Mesodermal cell (in vitro differentiated cells): ENCODE results near the gene FMN1.
"Not testable (repeated sequence)": the region's sequence is repeated elsewhere in the genome, so short reads cannot be mapped to it uniquely, and the experiment has no call there.

Experiments used
- H3K27ac ChIP-seq: 2 replicates; pipeline ENCODE4 v1.7.0; 2013; ENCODE audit warnings: mild to moderate bottlenecking, low read depth, low read length, moderate library complexity; ENCODE audit not compliant: severe bottlenecking
- H3K36me3 ChIP-seq: 2 replicates; pipeline ENCODE4 v1.7.1; 2013; ENCODE audit warnings: mild to moderate bottlenecking, low read length, moderate library complexity; ENCODE audit not compliant: control insufficient read depth, insufficient read depth
- H3K4me1 ChIP-seq: one replicate; pipeline ENCODE4 v1.7.1; 2013; ENCODE audit warnings: mild to moderate bottlenecking, low read length; ENCODE audit not compliant: insufficient read depth, control insufficient read depth, poor library complexity, severe bottlenecking
- H3K4me3 ChIP-seq: 2 replicates; pipeline ENCODE4 v1.7.0; 2013; ENCODE audit warnings: low read length, control low read depth, mild to moderate bottlenecking; ENCODE audit not compliant: insufficient read depth, poor library complexity, severe bottlenecking; ENCODE audit errors: extremely low read depth
- H3K9me3 ChIP-seq: 2 replicates; pipeline ENCODE4 v1.7.1; 2013; ENCODE audit warnings: mild to moderate bottlenecking, low read length, moderate library complexity; ENCODE audit not compliant: control insufficient read depth
- WGBS, 2 experiments: methylation state at CpG; one replicate each; pipeline ENCODE4 v1.1.5; 2013; ENCODE audit warnings: missing lambda C conversion rate in 2 of 2; ENCODE audit not compliant: insufficient coverage in 2 of 2; 5-methylcytosine and 5-hydroxymethylcytosine counted together

FMN1 gene

GRCh38 chr15:32846671-32847070, 347.8 kb downstream of the FMN1 start:
- not testable (repeated sequence) for H3K27ac ChIP-seq, H3K9me3 ChIP-seq, H3K4me1 ChIP-seq, H3K4me3 ChIP-seq, H3K36me3 ChIP-seq
- WGBS, 2 experiments = no CpG with 5 or more reads among the region's 2 CpGs

DNA sequence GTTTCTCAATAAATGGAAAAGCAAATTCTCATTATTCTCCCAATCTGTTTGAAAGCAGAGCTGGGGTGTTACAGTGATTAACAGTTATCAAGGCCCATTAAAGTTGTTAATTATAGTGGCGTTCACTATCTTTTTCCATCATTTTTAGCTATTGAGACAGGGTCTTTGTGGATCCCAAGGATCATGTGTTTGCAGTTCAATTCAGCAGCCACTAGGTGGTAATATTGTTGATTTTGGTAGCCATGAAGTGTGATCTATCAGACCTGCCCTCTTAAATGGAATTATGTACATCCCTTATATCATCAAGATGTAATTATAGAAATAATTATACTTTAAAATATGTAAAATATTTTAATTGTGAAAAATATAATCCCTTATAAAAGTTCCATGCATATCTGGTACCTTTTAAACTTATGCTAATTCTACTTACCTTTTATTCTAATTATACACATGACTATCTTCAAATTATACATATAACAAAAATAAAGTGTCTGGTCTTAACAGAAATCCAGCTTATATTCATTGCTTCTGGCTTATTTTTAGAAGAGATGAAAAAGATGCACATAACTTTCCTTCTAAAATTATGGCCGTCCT, 350.3 kb downstream of the FMN1 start:
- no peaks in the 10 kb centered on the region for H3K9me3 ChIP-seq
- H3K4me1 ChIP-seq = peaks cover 10% of the 10 kb centered on the region
- no CpG with 5 or more reads among the region's 2 CpGs for WGBS, 2 experiments
- no peaks in the 10 kb centered on the region for H3K36me3 ChIP-seq
- no peak overlapping the region for H3K4me3 ChIP-seq
- H3K27ac ChIP-seq = no peak overlapping the region

DNA sequence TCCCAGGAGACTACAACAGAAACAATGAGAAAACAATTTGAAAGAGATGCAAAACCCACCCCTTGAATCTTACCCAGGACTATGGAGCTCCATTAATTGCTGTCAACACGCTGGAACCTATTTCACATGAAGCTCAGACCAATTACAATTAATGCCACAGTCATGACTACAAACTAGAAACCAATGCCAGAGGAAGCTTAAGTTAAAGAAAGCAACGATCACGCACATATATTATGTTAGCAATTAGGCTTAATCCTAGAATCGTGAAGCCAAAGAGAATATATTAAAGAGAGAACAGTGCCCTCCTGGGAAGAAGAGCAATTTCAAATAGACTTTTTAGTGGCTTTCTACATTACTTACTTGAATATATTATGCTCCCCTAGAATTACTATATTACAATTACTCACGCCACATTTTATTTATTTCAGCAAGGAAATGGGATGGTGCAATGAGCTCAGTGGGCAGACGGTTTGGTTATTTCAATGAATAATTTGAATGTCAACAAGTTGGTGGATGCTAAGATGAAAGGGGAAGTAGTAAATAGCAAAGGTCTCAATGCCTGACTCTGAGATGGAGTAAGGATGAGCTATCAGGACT, 351.2 kb downstream of the FMN1 start:
- Histone ChIP-seq H3K36me3 (no peaks in the 10 kb centered on the region), H3K4me1 (peaks cover 17% of the 10 kb centered on the region), H3K4me3 (no peak overlapping the region), H3K9me3 (no peaks in the 10 kb centered on the region), H3K27ac (no peak overlapping the region)
- WGBS, 2 experiments = 83 to 92% methylated on average over 2 of the region's 6 CpGs

DNA sequence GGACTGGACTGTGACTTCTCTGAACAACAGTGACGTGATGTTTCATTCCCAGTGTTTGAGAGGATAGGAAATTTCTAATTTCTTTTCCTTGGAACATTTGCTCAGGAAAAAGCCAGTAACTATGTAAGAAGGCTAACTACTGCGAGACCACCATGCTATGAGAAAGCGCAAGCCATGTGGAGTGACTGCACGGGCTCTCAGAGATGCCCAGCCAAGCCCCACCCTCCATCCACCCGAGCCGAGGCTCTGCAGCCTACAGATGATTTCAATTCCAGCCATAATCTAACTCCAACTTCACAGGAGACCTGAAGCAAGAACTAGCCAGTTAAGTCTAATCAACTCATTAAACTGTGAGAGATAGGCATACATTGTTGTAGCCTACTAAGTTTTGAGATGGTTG, 352.4 kb downstream of the FMN1 start:
- Histone ChIP-seq H3K9me3 (no peaks in the 10 kb centered on the region), H3K27ac (no peak overlapping the region)
- 90 to 96% methylated on average over 2 to 5 of the region's 6 CpGs for WGBS, 2 experiments

GRCh38 chr15:32840507-32841245, 353.8 kb downstream of the FMN1 start:
- Histone ChIP-seq H3K36me3 (no peaks in the 10 kb centered on the region), H3K4me1 (peaks cover 24% of the 10 kb centered on the region), H3K4me3 (no peak overlapping the region), H3K9me3 (no peaks in the 10 kb centered on the region), H3K27ac (no peak overlapping the region)
- WGBS, 2 experiments = 83 to 95% methylated on average over 3 to 5 of the region's 6 CpGs

More for the DNA sequence above, 352.4 kb downstream of the FMN1 start:
- no peak overlapping the region for H3K4me3 ChIP-seq
- H3K4me1 ChIP-seq = peaks cover 24% of the 10 kb centered on the region
- H3K36me3 ChIP-seq = no peaks in the 10 kb centered on the region

GRCh38 chr15:32838820-32839219, 355.7 kb downstream of the FMN1 start:
- Histone ChIP-seq H3K4me3 (no peak overlapping the region), H3K36me3 (no peaks in the 10 kb centered on the region), H3K4me1 (peaks cover 24% of the 10 kb centered on the region), H3K9me3 (no peaks in the 10 kb centered on the region), H3K27ac (no peak overlapping the region)
- 88 to 92% methylated on average over 8 of the region's 8 CpGs for WGBS, 2 experiments

GRCh38 chr15:32838338-32838737, 356.2 kb downstream of the FMN1 start:
- H3K27ac ChIP-seq = no peak overlapping the region
- H3K36me3 ChIP-seq = no peaks in the 10 kb centered on the region
- 99% methylated on average over 6 to 7 of the region's 7 CpGs for WGBS, 2 experiments
- no peaks in the 10 kb centered on the region for H3K9me3 ChIP-seq
- H3K4me1 ChIP-seq = peaks cover 24% of the 10 kb centered on the region
- H3K4me3 ChIP-seq = no peak overlapping the region

GRCh38 chr15:32837935-32838334, 356.6 kb downstream of the FMN1 start:
- Histone ChIP-seq H3K36me3 (no peaks in the 10 kb centered on the region), H3K4me1 (peaks cover 24% of the 10 kb centered on the region), H3K4me3 (no peak overlapping the region), H3K27ac (no peak overlapping the region), H3K9me3 (no peaks in the 10 kb centered on the region)
- WGBS, 2 experiments = 95 to 97% methylated on average over 8 of the region's 8 CpGs

DNA sequence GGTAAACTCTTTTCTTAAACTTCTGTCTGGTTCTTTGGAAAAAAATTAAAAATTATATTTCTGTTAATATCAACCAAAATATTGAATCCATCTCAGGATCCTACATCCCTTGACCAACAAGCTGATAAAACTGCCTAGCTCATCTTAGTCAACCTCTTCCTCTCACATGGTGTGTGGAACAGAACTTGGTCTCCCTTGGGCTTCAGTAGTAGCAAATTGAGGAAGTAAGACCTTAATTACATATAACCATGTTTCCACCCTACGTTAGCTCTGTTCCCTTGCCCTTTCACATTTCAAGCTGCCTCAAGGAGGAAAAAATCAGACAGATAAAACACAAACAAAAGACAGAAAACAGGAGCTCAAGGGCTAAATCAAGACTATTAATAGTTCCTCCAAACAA, 360.4 kb downstream of the FMN1 start:
- no peak overlapping the region for H3K4me3 ChIP-seq
- H3K36me3 ChIP-seq = no peaks in the 10 kb centered on the region
- 80 to 89% methylated on average over 1 of the region's 1 CpG for WGBS, 2 experiments
- H3K27ac ChIP-seq = no peak overlapping the region
- peaks cover 13% of the 10 kb centered on the region for H3K4me1 ChIP-seq
- H3K9me3 ChIP-seq = no peaks in the 10 kb centered on the region

- H3K27ac ChIP-seq = no peak overlapping the region
- 100% methylated on average over 1 of the region's 1 CpG; no CpG with 5 or more reads in 1 of the 2 experiments for WGBS, 2 experiments
- no peaks in the 10 kb centered on the region for H3K36me3 ChIP-seq
- H3K4me3 ChIP-seq = no peak overlapping the region
- no peaks in the 10 kb centered on the region for H3K9me3 ChIP-seq
- peaks cover 13% of the 10 kb centered on the region for H3K4me1 ChIP-seq
Measured at GRCh38 chr15:32833379-32833821, 361.1 kb downstream of the FMN1 start.

GRCh38 chr15:32831485-32831884, 363.0 kb downstream of the FMN1 start:
- H3K4me3 ChIP-seq = no peak overlapping the region
- 83% methylated on average over 1 of the region's 1 CpG for WGBS, 2 experiments
- H3K27ac ChIP-seq = no peak overlapping the region
- H3K36me3 ChIP-seq = no peaks in the 10 kb centered on the region
- no peaks in the 10 kb centered on the region for H3K9me3 ChIP-seq
- peaks cover 6% of the 10 kb centered on the region for H3K4me1 ChIP-seq
